GM12892 (cell line): Measurements from ENCODE around the gene MREG.

ENCODE experiments used
- POLR2A ChIP-seq: IDR thresholded peaks from 2 replicates; pipeline ENCODE4 v1.6.1; 2011; ENCODE audit warnings: low read depth, low read length, control low read depth
- POLR2AphosphoS5 ChIP-seq: IDR thresholded peaks from 2 replicates; pipeline ENCODE4 v1.6.1; 2011; ENCODE audit warnings: low read depth, low read length, control low read depth
- TAF1 ChIP-seq: IDR thresholded peaks from 2 replicates; pipeline ENCODE4 v1.6.1; 2011; ENCODE audit warnings: low read depth, mild to moderate bottlenecking, control low read depth, low read length, borderline replicate concordance

DNA sequence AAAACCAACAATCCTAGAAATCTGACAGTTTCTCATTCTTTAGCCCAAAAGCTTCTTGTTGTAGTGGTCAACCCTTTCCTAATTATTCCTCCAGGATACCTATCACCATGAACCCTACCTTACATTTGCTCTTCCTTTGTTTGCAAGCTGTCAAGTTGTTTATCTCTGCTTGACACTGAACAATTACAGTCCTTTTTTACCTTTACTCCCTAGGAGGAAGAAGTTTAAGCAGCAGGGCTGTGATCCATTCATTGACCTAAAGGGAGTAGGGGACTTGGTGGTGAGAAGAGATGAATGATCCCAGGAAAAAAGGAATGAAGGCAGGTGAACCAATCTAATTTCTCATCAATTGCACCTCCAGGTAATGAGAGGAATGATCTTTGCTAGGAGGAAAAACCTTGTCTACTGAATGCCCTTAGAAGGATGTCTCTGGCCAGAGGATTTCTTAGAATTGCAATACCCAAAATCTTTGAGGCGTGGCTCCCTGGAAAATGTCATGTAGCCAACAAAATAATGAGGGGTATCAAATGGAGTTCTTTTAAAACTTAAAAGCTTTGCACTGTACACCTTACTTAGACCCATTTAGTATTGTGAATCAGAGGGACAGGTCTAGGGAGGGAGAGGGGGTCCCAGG lies 47.7 kb downstream of the MREG start:
- no peak for TF ChIP-seq POLR2A
- no peak for TF ChIP-seq POLR2AphosphoS5
- no peak for TF ChIP-seq TAF1
